ENCODE results near the gene TMEM271. TPM values are rescaled to one million over a fixed set of nuclear protein-coding genes. Genes with fewer than 3 reads are reported as not detected.

The TMEM271 gene
- total RNA-seq, 1 donor from 2014 or later: not detected

DNA sequence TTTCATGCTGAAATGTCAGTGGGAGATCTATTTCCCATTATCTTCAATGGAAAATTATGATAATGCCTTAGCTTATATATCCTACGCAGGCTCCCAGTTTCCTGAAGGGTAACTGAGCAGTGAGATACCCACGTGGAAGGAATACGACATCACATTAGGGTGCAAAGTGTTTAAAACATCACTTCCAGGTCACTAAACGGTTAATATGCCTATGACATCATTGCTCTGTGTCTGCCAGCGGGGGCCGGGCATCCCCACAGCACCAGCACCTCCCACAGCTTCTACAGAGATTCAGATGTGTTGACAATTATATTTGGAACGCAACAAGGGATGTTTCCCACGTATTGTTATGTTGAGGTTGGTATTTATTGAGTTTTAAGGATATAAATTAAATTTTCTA lies 27.1 kb downstream of the TMEM271 start:
- Histone ChIP-seq H3K4me3 (ENCODE audit: low read depth, low read length) (no peak overlapping the region), H3K27me3 (ENCODE audit: control insufficient read depth, insufficient read depth, low read length) (peaks cover 4% of the 10 kb centered on the region), H3K36me3 (ENCODE audit: control insufficient read depth, insufficient read depth, low read length) (no peaks in the 10 kb centered on the region)
- no peak for DNase-seq (ENCODE audit: low read depth)
- TF ChIP-seq, protein P1, sequence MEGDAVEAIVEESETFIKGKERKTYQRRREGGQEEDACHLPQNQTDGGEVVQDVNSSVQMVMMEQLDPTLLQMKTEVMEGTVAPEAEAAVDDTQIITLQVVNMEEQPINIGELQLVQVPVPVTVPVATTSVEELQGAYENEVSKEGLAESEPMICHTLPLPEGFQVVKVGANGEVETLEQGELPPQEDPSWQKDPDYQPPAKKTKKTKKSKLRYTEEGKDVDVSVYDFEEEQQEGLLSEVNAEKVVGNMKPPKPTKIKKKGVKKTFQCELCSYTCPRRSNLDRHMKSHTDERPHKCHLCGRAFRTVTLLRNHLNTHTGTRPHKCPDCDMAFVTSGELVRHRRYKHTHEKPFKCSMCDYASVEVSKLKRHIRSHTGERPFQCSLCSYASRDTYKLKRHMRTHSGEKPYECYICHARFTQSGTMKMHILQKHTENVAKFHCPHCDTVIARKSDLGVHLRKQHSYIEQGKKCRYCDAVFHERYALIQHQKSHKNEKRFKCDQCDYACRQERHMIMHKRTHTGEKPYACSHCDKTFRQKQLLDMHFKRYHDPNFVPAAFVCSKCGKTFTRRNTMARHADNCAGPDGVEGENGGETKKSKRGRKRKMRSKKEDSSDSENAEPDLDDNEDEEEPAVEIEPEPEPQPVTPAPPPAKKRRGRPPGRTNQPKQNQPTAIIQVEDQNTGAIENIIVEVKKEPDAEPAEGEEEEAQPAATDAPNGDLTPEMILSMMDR (IDR thresholded peaks at IDR 0.05; ENCODE audit: insufficient read depth, low read length, poor library complexity, severe bottlenecking): no peak

DNA sequence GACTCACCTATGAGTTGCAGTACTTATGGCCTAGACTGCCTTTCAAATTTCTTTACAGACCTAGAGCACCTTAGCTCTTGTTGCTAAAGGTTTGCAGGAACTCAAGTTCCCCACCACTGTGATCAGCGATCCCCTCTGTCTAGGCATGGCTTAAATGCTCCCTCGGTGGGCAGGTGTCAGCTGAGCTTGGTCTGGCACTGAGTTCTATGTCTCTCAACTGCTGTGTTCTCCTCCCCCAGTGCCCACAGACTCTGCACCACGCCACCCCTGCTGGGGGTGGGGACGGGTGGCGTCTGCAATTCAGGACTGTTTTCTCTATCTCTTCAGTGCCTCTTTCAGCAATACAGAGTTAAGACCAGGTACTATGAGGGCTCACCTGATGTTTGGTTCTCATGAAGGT lies 30.5 kb downstream of the TMEM271 start:
- H3K27me3 ChIP-seq (ENCODE audit: control insufficient read depth, insufficient read depth, low read length): peaks cover 4% of the 10 kb centered on the region
- TF ChIP-seq, protein P1 (IDR thresholded peaks at IDR 0.05; ENCODE audit: insufficient read depth, low read length, poor library complexity, severe bottlenecking): no peak
- no peak overlapping the region for H3K4me3 ChIP-seq (ENCODE audit: low read depth, low read length)
- H3K36me3 ChIP-seq (ENCODE audit: control insufficient read depth, insufficient read depth, low read length): no peaks in the 10 kb centered on the region
- DNase-seq (ENCODE audit: low read depth): no peak

GRCh38 chr4:544386-545105 lies 31.5 kb downstream of the TMEM271 start:
- H3K4me3 ChIP-seq (ENCODE audit: low read depth, low read length): no peak overlapping the region

DNA sequence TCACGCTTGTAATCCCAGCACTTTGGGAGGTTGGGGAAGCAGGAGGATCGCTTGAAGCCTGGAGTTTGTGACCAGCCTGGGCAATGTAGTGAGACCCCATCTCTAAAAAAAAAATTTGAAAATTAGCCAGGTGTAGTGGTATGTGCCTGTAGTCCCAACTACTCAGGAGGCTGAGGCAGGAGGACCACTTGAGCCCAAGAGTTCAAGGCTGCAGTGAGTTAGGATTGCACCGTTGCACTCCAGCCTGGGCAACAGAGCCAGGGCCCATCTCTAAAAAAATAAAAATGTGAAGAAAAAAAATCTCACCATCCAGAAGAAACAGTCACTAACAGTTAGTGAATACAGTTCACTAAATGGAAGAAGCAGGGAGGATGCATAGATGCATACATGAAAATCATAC lies 34.8 kb downstream of the TMEM271 start:
- DNase-seq (ENCODE audit: low read depth): no peak
- TF ChIP-seq, protein P1 (IDR thresholded peaks at IDR 0.05; ENCODE audit: insufficient read depth, low read length, poor library complexity, severe bottlenecking): no peak
- Histone ChIP-seq H3K36me3 (ENCODE audit: control insufficient read depth, insufficient read depth, low read length) (no peaks in the 10 kb centered on the region), H3K27me3 (ENCODE audit: control insufficient read depth, insufficient read depth, low read length) (peaks cover 2% of the 10 kb centered on the region), H3K4me3 (ENCODE audit: low read depth, low read length) (no peak overlapping the region)

More at GRCh38 chr4:544386-545105, 31.5 kb downstream of the TMEM271 start:
- TF ChIP-seq, protein P1 (IDR thresholded peaks at IDR 0.05; ENCODE audit: insufficient read depth, low read length, poor library complexity, severe bottlenecking): no peak
- DNase-seq (ENCODE audit: low read depth): no peak
- no peaks in the 10 kb centered on the region for H3K36me3 ChIP-seq (ENCODE audit: control insufficient read depth, insufficient read depth, low read length)
- H3K27me3 ChIP-seq (ENCODE audit: control insufficient read depth, insufficient read depth, low read length): peaks cover 4% of the 10 kb centered on the region

- TF ChIP-seq, protein P1 (IDR thresholded peaks at IDR 0.05; ENCODE audit: insufficient read depth, low read length, poor library complexity, severe bottlenecking): no peak
These were observed 37.5 kb downstream of the TMEM271 start for GRCh38 chr4:538542-539142.

More at GRCh38 chr4:538542-539142, 37.5 kb downstream of the TMEM271 start:
- H3K36me3 ChIP-seq (ENCODE audit: control insufficient read depth, insufficient read depth, low read length): no peaks in the 10 kb centered on the region
- no peak for DNase-seq (ENCODE audit: low read depth)
- H3K27me3 ChIP-seq (ENCODE audit: control insufficient read depth, insufficient read depth, low read length): no peaks in the 10 kb centered on the region
- no peak overlapping the region for H3K4me3 ChIP-seq (ENCODE audit: low read depth, low read length)
